Muscle layer of duodenum (tissue), 2 donors: ENCODE data around the gene RTN4R.
"Not testable (repeated sequence)": the region's sequence is repeated elsewhere in the genome, so short reads cannot be mapped to it uniquely, and the experiment has no call there.

Source experiments
- H3K27ac ChIP-seq: one replicate; pipeline ENCODE4 v1.7.0; 2013; ENCODE audit warnings: mild to moderate bottlenecking, low read length
- H3K27me3 ChIP-seq: one replicate; pipeline ENCODE4 v1.7.0; 2013; ENCODE audit warnings: low read depth, mild to moderate bottlenecking, control low read depth, low read length
- H3K36me3 ChIP-seq, 2 donors: one replicate each; pipeline ENCODE4 v1.7.0; 2013; ENCODE audit warnings: low read length in 2 of 2, control low read depth in 1 of 2, mild to moderate bottlenecking in 1 of 2; ENCODE audit not compliant: insufficient read depth in 2 of 2, control insufficient read depth in 1 of 2
- H3K4me1 ChIP-seq, 2 donors: one replicate each; pipeline ENCODE4 v1.7.0; 2013; ENCODE audit warnings: low read length in 2 of 2, mild to moderate bottlenecking in 2 of 2, control low read depth in 1 of 2, moderate library complexity in 1 of 2; ENCODE audit not compliant: insufficient read depth in 2 of 2, control insufficient read depth in 1 of 2
- H3K4me3 ChIP-seq, 2 donors: one replicate each; pipeline ENCODE4 v1.7.0; 2013; ENCODE audit warnings: low read length in 2 of 2, low read depth in 1 of 2, mild to moderate bottlenecking in 1 of 2
- H3K9me3 ChIP-seq, 2 donors: one replicate each; pipeline ENCODE4 v1.7.0; 2013; ENCODE audit warnings: low read length in 2 of 2, control low read depth in 1 of 2, mild to moderate bottlenecking in 1 of 2; ENCODE audit not compliant: control insufficient read depth in 1 of 2
- donor health status: healthy.

The RTN4R gene

GRCh38 chr22:20264614-20265452 is 3.3 kb downstream of the RTN4R start:
- Histone ChIP-seq H3K36me3 (no peaks in the 10 kb centered on the region), H3K27ac (no peak overlapping the region), H3K27me3 (peaks cover 4% of the 10 kb centered on the region), H3K9me3 (no peaks in the 10 kb centered on the region), H3K4me1 (peaks cover 0 to 10% of the 10 kb centered on the region in 2 donors), H3K4me3 (no peak overlapping the region)

- H3K36me3 ChIP-seq, H3K27ac ChIP-seq, H3K27me3 ChIP-seq, H3K4me3 ChIP-seq, H3K9me3 ChIP-seq, H3K4me1 ChIP-seq: not testable (repeated sequence)
These were observed 4.5 kb downstream of the RTN4R start for GRCh38 chr22:20263404-20264281.

- no peaks in the 10 kb centered on the region for H3K36me3 ChIP-seq
- H3K27ac ChIP-seq = no peak overlapping the region
- peaks cover 4% of the 10 kb centered on the region for H3K27me3 ChIP-seq
- H3K4me1 ChIP-seq = peaks cover 0 to 5% of the 10 kb centered on the region in 2 donors
- H3K9me3 ChIP-seq = no peaks in the 10 kb centered on the region
- H3K4me3 ChIP-seq = no peak overlapping the region
These were observed 5.5 kb downstream of the RTN4R start for GRCh38 chr22:20262582-20263147.

- Histone ChIP-seq H3K9me3 (no peaks in the 10 kb centered on the region), H3K27ac (no peak overlapping the region), H3K4me3 (no peak overlapping the region), H3K36me3 (no peaks in the 10 kb centered on the region), H3K27me3 (peaks cover under 1% of the 10 kb centered on the region), H3K4me1 (no peaks in the 10 kb centered on the region)
These were observed 6.1 kb downstream of the RTN4R start for GRCh38 chr22:20261848-20262581.

- Histone ChIP-seq H3K4me3 (no peak overlapping the region), H3K36me3 (no peaks in the 10 kb centered on the region), H3K27ac (no peak overlapping the region), H3K9me3 (no peaks in the 10 kb centered on the region), H3K27me3 (no peaks in the 10 kb centered on the region), H3K4me1 (no peaks in the 10 kb centered on the region)
These were observed 7.9 kb downstream of the RTN4R start for GRCh38 chr22:20260071-20260765.

- Histone ChIP-seq H3K4me3 (no peak overlapping the region), H3K9me3 (no peaks in the 10 kb centered on the region), H3K36me3 (no peaks in the 10 kb centered on the region), H3K27me3 (no peaks in the 10 kb centered on the region), H3K27ac (no peak overlapping the region), H3K4me1 (no peaks in the 10 kb centered on the region)
These were observed 8.8 kb downstream of the RTN4R start for GRCh38 chr22:20259327-20259688.

- Histone ChIP-seq H3K27ac (no peak overlapping the region), H3K4me1 (no peaks in the 10 kb centered on the region), H3K36me3 (no peaks in the 10 kb centered on the region)
These were observed 9.4 kb downstream of the RTN4R start for GRCh38 chr22:20258584-20259326.

GRCh38 chr22:20258021-20258299 is 10.2 kb downstream of the RTN4R start:
- H3K27me3 ChIP-seq = no peaks in the 10 kb centered on the region
- no peaks in the 10 kb centered on the region for H3K36me3 ChIP-seq

More at GRCh38 chr22:20258584-20259326, 9.4 kb downstream of the RTN4R start:
- H3K9me3 ChIP-seq = no peaks in the 10 kb centered on the region
- H3K4me3 ChIP-seq = no peak overlapping the region
- H3K27me3 ChIP-seq = no peaks in the 10 kb centered on the region

GRCh38 chr22:20257212-20258020 is 10.7 kb downstream of the RTN4R start:
- Histone ChIP-seq H3K27ac (no peak overlapping the region), H3K4me3 (no peak overlapping the region), H3K9me3 (no peaks in the 10 kb centered on the region)

More at GRCh38 chr22:20258021-20258299, 10.2 kb downstream of the RTN4R start:
- Histone ChIP-seq H3K9me3 (no peaks in the 10 kb centered on the region), H3K4me3 (no peak overlapping the region), H3K4me1 (no peaks in the 10 kb centered on the region), H3K27ac (no peak overlapping the region)

More at GRCh38 chr22:20257212-20258020, 10.7 kb downstream of the RTN4R start:
- Histone ChIP-seq H3K27me3 (no peaks in the 10 kb centered on the region), H3K4me1 (no peaks in the 10 kb centered on the region), H3K36me3 (no peaks in the 10 kb centered on the region)
